ENCODE results near the gene KRTAP6-2.
A peak's percentile ranks its signal among the peaks of the same experiment; 100 is the strongest.

The KRTAP6-2 gene

GRCh38 chr21:30598802-30599201 is at the start of gene KRTAP6-2:
Gene KRTAP6-2, minus strand, starts transcription at chr21:30598902. Its CDS starts 28 bp downstream, at chr21:30598874.
- no peak for DNase-seq

- DNase-seq = no peak
Observed at GRCh38 chr21:30646904-30647414, 48.3 kb upstream of the KRTAP6-2 start.

GRCh38 chr21:30642564-30642963 is 43.9 kb upstream of the KRTAP6-2 start, which contains the start of gene KRTAP20-3:
Gene KRTAP20-3, plus strand, starts transcription at chr21:30642864.
- no peak for DNase-seq

GRCh38 chr21:30638686-30639085 is 40.0 kb upstream of the KRTAP6-2 start:
- no peak for DNase-seq

GRCh38 chr21:30634906-30635305 is 36.2 kb upstream of the KRTAP6-2 start, which contains the start of gene KRTAP20-2:
Gene KRTAP20-2, plus strand, starts transcription at chr21:30635206. Its CDS starts 58 bp downstream, at chr21:30635264.
- DNase-seq = no peak

- DNase-seq = no peak
Observed at GRCh38 chr21:30629200-30629599, 30.5 kb upstream of the KRTAP6-2 start.

GRCh38 chr21:30628109-30628508 is 29.4 kb upstream of the KRTAP6-2 start:
- DNase-seq = no peak

GRCh38 chr21:30625449-30626165 is 26.9 kb upstream of the KRTAP6-2 start:
- DNase-seq = no peak

GRCh38 chr21:30623362-30623761 is 24.7 kb upstream of the KRTAP6-2 start:
- DNase-seq = no peak

- DNase-seq = peak in 1 of 2 experiments; percentile 59
Observed at GRCh38 chr21:30620522-30620921, 21.8 kb upstream of the KRTAP6-2 start, which contains the start of gene KRTAP20-4. Gene KRTAP20-4, plus strand, starts transcription at chr21:30620627.

GRCh38 chr21:30620080-30620479 is 21.4 kb upstream of the KRTAP6-2 start:
- no peak for DNase-seq

- no peak for DNase-seq
Observed at GRCh38 chr21:30616125-30616524, 17.4 kb upstream of the KRTAP6-2 start, which contains the start of gene KRTAP20-1. Gene KRTAP20-1, plus strand, starts transcription at chr21:30616425. Its CDS starts 30 bp downstream, at chr21:30616455.

GRCh38 chr21:30615199-30615598 is 16.5 kb upstream of the KRTAP6-2 start:
- no peak for DNase-seq

- DNase-seq = no peak
Observed at GRCh38 chr21:30613836-30614235, 15.1 kb upstream of the KRTAP6-2 start, which contains the start of gene KRTAP6-1. Gene KRTAP6-1, minus strand, starts transcription at chr21:30613930. Its CDS starts 26 bp downstream, at chr21:30613904.

GRCh38 chr21:30612132-30612531 is 13.4 kb upstream of the KRTAP6-2 start:
- no peak for DNase-seq

GRCh38 chr21:30605968-30606367 is 7.3 kb upstream of the KRTAP6-2 start:
- DNase-seq = peak in 1 of 2 experiments; percentile 8

- DNase-seq = no peak
Observed at GRCh38 chr21:30600787-30601186, 2.1 kb upstream of the KRTAP6-2 start, which contains the start of gene KRTAP22-1. Gene KRTAP22-1, plus strand, starts transcription at chr21:30601087.

- DNase-seq = no peak
Observed at GRCh38 chr21:30592140-30592539, 6.6 kb downstream of the KRTAP6-2 start, which contains the start of gene KRTAP6-3. Gene KRTAP6-3, plus strand, starts transcription at chr21:30592440. Its CDS starts 6 bp downstream, at chr21:30592446.

GRCh38 chr21:30590297-30590696 is 8.4 kb downstream of the KRTAP6-2 start, which contains the start of gene KRTAP22-2:
Gene KRTAP22-2, minus strand, starts transcription at chr21:30590397.
- peak in 1 of 2 experiments; percentile 23 for DNase-seq

- no peak for DNase-seq
Observed at GRCh38 chr21:30582870-30583269, 15.8 kb downstream of the KRTAP6-2 start.

- DNase-seq = no peak
Observed at GRCh38 chr21:30580132-30580531, 18.6 kb downstream of the KRTAP6-2 start.

- DNase-seq = no peak
Observed at GRCh38 chr21:30579346-30579745, 19.4 kb downstream of the KRTAP6-2 start.

GRCh38 chr21:30577766-30578165 is 20.9 kb downstream of the KRTAP6-2 start:
- no peak for DNase-seq

- no peak for DNase-seq
Observed at GRCh38 chr21:30567617-30568016, 31.1 kb downstream of the KRTAP6-2 start.

All from NCI-H524 (cell line).